Endothelial cell of umbilical vein (primary cell): ENCODE results near the gene RNF151. TPM values are rescaled to one million over a fixed set of nuclear protein-coding genes. Genes with fewer than 3 reads are reported as not detected.

Source experiments
- BruUV-seq: library from RNA; stranded (reverse); fragments of 400-500 nt; replicated peaks from 2 replicates; lab custom pipeline; 2021; lab: Mats Ljungman, UMichigan
- CTCF ChIA-PET: fragments of 300-600, 350-600 bp; sonication (Branson Sonifier 250); formaldehyde crosslinking; loops from one replicate; lab custom pipeline; 2021; ENCODE audit warnings: antibody characterized with exemption, inconsistent platforms; lab: Charles Lee
- POLR2A ChIA-PET: fragments of 300-600, 350-600 bp; sonication (Branson Sonifier 250); formaldehyde crosslinking; loops from one replicate; lab custom pipeline; 2021; ENCODE audit warnings: antibody characterized with exemption, inconsistent platforms; lab: Charles Lee
- DNase-seq: peaks from one replicate; pipeline ENCODE4 v3.0.0-alpha.2; 2011; ENCODE audit warnings: low read depth, low spot score
- FAIRE-seq: peaks from 2 replicates; lab custom pipeline; 2011; peaks lifted over from hg19 to GRCh38; lab: Jason Lieb, UNC
- H2AFZ ChIP-seq: 2 replicates; pipeline ENCODE4 v1.6.0; 2012; ENCODE audit warnings: low read depth, low read length, control low read depth, inconsistent platforms
- H3K27ac ChIP-seq: 2 replicates; pipeline ENCODE4 v1.5.1; 2011; ENCODE audit warnings: low read depth, mild to moderate bottlenecking, control low read depth, low read length, moderate library complexity; ENCODE audit not compliant: insufficient read depth
- H3K27me3 ChIP-seq, 2 experiments: 2 replicates each; pipeline versions ENCODE4 v1.6.0 to v1.6.1; 2011; ENCODE audit warnings: low read length in 2 of 2, mixed read lengths in 1 of 2; ENCODE audit not compliant: control insufficient read depth in 2 of 2, insufficient read depth in 2 of 2
- H3K36me3 ChIP-seq, 2 experiments: 2 replicates in 1 of 2; 3 replicates in 1 of 2; pipeline ENCODE4 v1.5.1; 2011; ENCODE audit warnings: low read length in 2 of 2, mild to moderate bottlenecking in 1 of 2, moderate library complexity in 1 of 2; ENCODE audit not compliant: control insufficient read depth in 2 of 2, insufficient read depth in 2 of 2; ENCODE audit errors: extremely low read depth in 1 of 2
- H3K4me1 ChIP-seq: 3 replicates; pipeline ENCODE4 v1.5.1; 2011; ENCODE audit warnings: mild to moderate bottlenecking, low read length; ENCODE audit not compliant: control insufficient read depth, insufficient read depth; ENCODE audit errors: extremely low read depth
- H3K4me2 ChIP-seq: 2 replicates; pipeline ENCODE4 v1.6.1; 2011; ENCODE audit warnings: low read length, control low read depth, mixed read lengths; ENCODE audit not compliant: insufficient read depth
- H3K4me3 ChIP-seq, 3 experiments: fragments of 200-600 bp in 1 of 3; sonication (generic), shearing (Covaris generic) in 1 of 3; replicated peaks in 1 of 3; 2 replicates each; pipeline ENCODE4 v1.5.1; 2011 to 2016; ENCODE audit warnings: control low read depth in 3 of 3, low read length in 3 of 3, mild to moderate bottlenecking in 2 of 3, inconsistent platforms in 1 of 3, low read depth in 1 of 3, moderate library complexity in 1 of 3; ENCODE audit not compliant: insufficient read depth in 1 of 3
- H3K79me2 ChIP-seq: 2 replicates; pipeline ENCODE4 v1.6.0; 2012; ENCODE audit warnings: low read length, inconsistent platforms; ENCODE audit not compliant: control insufficient read depth, insufficient read depth
- H3K9ac ChIP-seq: replicated peaks from 2 replicates; pipeline ENCODE3; 2011; ENCODE audit warnings: low read length, control low read depth; ENCODE audit not compliant: insufficient read depth; ENCODE audit errors: extremely low read depth
- H3K9me1 ChIP-seq: replicated peaks from 3 replicates; pipeline ENCODE4 v1.6.0; 2011; ENCODE audit warnings: mild to moderate bottlenecking, low read length; ENCODE audit not compliant: control insufficient read depth, insufficient read depth; ENCODE audit errors: extremely low read depth
- H3K9me3 ChIP-seq: replicated peaks from 2 replicates; pipeline ENCODE4 v1.5.1; 2012; ENCODE audit warnings: low read length, inconsistent platforms; ENCODE audit not compliant: control insufficient read depth, insufficient read depth
- H4K20me1 ChIP-seq: replicated peaks from 2 replicates; pipeline ENCODE3; 2011; ENCODE audit warnings: mild to moderate bottlenecking, low read length; ENCODE audit not compliant: control insufficient read depth, insufficient read depth; ENCODE audit errors: extremely low read depth
- EZH2 ChIP-seq: IDR thresholded peaks from 2 replicates; pipeline ENCODE4 v1.6.1; 2012; ENCODE audit warnings: borderline replicate concordance, low read depth, mild to moderate bottlenecking, moderate library complexity, low read length, inconsistent platforms; ENCODE audit not compliant: severe bottlenecking
- FOS ChIP-seq: IDR thresholded peaks from 2 replicates; pipeline ENCODE4 v1.6.1; 2011; ENCODE audit warnings: mild to moderate bottlenecking, low read length, moderate library complexity, borderline replicate concordance; ENCODE audit not compliant: insufficient read depth
- GATA2 ChIP-seq: IDR thresholded peaks from 2 replicates; pipeline ENCODE4 v1.7.0; 2011; ENCODE audit warnings: low read depth, mild to moderate bottlenecking, moderate library complexity, mixed read lengths, low read length; ENCODE audit not compliant: insufficient read length, insufficient read depth
- JUN ChIP-seq: IDR thresholded peaks from 2 replicates; pipeline ENCODE4 v1.6.1; 2011; ENCODE audit warnings: borderline replicate concordance, low read depth; ENCODE audit not compliant: insufficient read length, insufficient read depth
- MYC ChIP-seq: IDR thresholded peaks from one replicate; pipeline ENCODE4 v1.6.1; 2011; ENCODE audit warnings: mild to moderate bottlenecking, low read depth, low read length
- POLR2A ChIP-seq: IDR thresholded peaks from 2 replicates; pipeline ENCODE4 v1.6.1; 2012; ENCODE audit warnings: low read depth, mild to moderate bottlenecking, control low read depth, low read length
- POLR2AphosphoS5 ChIP-seq: IDR thresholded peaks from 2 replicates; pipeline ENCODE4 v1.6.1; 2012; ENCODE audit warnings: low read depth, mild to moderate bottlenecking, control low read depth, low read length, moderate library complexity; ENCODE audit not compliant: insufficient read depth
- dilution Hi-C: fragments of 300-500 bp; cut with MboI; formaldehyde crosslinking; loops from one replicate; pipeline ENCODE4 v1.15.0; 2019; ENCODE audit warnings: low sequenced_read_pairs; ENCODE audit not compliant: extremely low pct_ligation_motif_present
- intact Hi-C: fragments of 100-400 bp; cut with micrococcal nuclease; formaldehyde crosslinking; loops from one replicate; pipeline ENCODE4 v1.10.0; 2022
- polyA plus RNA-seq, 4 experiments: library from polyadenylated mRNA; depleted of rRNA in 3 of 4; stranded (reverse) in 3 of 4; unstranded in 1 of 4; fragments of >200 nt; gene quantifications; 2 replicates each; pipeline versions ENCODE4 v1.2.1 to v1.2.3, GENCODE V29; 2011 to 2012; ENCODE audit warnings: missing spikeins in 1 of 4
- total RNA-seq: library from RNA; stranded (reverse); gene quantifications from 2 replicates; pipeline ENCODE4 v1.2.3, GENCODE V29; 2021
- TF ChIP-seq, protein P1 (sequence below): IDR thresholded peaks from 2 replicates; pipeline ENCODE4 v1.6.1; 2011; ENCODE audit not compliant: insufficient read depth, insufficient read length
- TF ChIP-seq, protein P2 (sequence below), 2 donors: IDR thresholded peaks; 1 replicate in 1 of 2; 2 replicates in 1 of 2; pipeline ENCODE4 v1.5.1; 2011; ENCODE audit warnings: low read length in 2 of 2, mild to moderate bottlenecking in 2 of 2, moderate library complexity in 2 of 2, control low read depth in 1 of 2, inconsistent platforms in 1 of 2, low read depth in 1 of 2; ENCODE audit not compliant: insufficient read depth in 1 of 2; ENCODE audit errors: extremely low read depth in 1 of 2

RNF151 gene
- total and polyA plus RNA-seq, 2 donors (not counting 3 experiments of a cell fraction or from before 2014, with no cell fraction given), result not detected

DNA sequence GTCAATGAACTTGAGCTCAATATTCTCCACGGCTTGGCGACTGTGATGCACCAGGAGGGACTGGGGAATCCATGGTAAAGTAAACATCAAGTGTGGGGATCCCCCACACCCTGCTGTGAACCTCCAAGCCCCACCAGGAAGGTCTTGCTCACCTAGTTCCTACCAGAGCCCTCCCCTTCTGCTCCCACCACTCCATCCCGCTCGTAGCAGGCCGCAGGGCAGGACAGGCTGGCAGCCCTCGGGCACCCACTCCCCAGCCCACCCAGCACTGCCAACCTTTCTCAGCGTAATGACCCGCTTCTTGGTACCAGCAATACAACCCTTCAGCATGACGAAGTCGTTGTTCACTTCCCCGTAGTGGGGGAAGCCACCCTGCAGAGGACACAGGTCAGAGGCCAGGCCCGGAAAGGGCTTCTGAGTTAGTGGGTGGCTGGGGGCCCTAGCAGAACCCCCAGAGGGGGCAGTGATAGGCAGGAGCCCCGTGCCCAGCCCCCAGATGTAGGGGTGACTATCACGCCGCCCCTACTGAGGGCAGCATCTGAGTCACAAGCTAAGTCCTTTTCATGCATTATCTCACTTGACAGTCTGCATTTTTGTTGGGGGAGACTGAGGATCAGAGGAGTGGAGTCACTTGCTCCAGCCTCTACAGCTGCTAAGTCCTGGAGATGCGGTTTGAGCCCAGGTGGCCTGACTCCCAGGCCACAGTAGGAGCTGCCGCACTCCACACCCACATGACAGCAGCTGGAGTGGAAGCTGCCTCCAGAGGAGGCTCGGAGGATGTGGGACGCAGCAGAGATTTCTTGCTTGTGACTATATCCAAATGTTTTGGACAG, 20.9 kb upstream of the RNF151 start:
- no peaks in the 10 kb centered on the region for H3K36me3 ChIP-seq
- POLR2A ChIA-PET, result interaction anchor here (1.7 kb wide), 1 partner anchor 19 kb away, joined by 7 read pairs; the partner anchor contains the start of gene RPS2
- TF ChIP-seq FOS (no peak), GATA2 (no peak), POLR2A (no peak), JUN (no peak), MYC (no peak), POLR2AphosphoS5 (no peak), EZH2 (no peak)
- TF ChIP-seq, protein P1, sequence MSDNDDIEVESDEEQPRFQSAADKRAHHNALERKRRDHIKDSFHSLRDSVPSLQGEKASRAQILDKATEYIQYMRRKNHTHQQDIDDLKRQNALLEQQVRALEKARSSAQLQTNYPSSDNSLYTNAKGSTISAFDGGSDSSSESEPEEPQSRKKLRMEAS, result no peak
- TF ChIP-seq, protein P2, sequence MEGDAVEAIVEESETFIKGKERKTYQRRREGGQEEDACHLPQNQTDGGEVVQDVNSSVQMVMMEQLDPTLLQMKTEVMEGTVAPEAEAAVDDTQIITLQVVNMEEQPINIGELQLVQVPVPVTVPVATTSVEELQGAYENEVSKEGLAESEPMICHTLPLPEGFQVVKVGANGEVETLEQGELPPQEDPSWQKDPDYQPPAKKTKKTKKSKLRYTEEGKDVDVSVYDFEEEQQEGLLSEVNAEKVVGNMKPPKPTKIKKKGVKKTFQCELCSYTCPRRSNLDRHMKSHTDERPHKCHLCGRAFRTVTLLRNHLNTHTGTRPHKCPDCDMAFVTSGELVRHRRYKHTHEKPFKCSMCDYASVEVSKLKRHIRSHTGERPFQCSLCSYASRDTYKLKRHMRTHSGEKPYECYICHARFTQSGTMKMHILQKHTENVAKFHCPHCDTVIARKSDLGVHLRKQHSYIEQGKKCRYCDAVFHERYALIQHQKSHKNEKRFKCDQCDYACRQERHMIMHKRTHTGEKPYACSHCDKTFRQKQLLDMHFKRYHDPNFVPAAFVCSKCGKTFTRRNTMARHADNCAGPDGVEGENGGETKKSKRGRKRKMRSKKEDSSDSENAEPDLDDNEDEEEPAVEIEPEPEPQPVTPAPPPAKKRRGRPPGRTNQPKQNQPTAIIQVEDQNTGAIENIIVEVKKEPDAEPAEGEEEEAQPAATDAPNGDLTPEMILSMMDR (IDR thresholded peaks at IDR 0.05; ENCODE audit: extremely low read depth in 1 of 2, insufficient read depth in 1 of 2, low read depth in 1 of 2, low read length in 2 of 2), result no peak
- no peak overlapping the region for H2AFZ ChIP-seq
- no peaks in the 10 kb centered on the region for H3K9me1 ChIP-seq
- no peak overlapping the region for H3K27ac ChIP-seq
- H3K79me2 ChIP-seq, result no peaks in the 10 kb centered on the region
- peaks cover 12% of the 10 kb centered on the region for H3K4me1 ChIP-seq
- H3K4me2 ChIP-seq, result no peak overlapping the region
- no peak for FAIRE-seq
- H4K20me1 ChIP-seq, result no peaks in the 10 kb centered on the region
- no peaks in the 10 kb centered on the region for H3K27me3 ChIP-seq
- intact Hi-C loops, result no loop called here
- H3K4me3 ChIP-seq, result no peak overlapping the region
- CTCF ChIA-PET, result interaction anchor here (0.6 to 1.8 kb wide), 5 partner anchors 11 to 195 kb away, joined by 4 to 9 read pairs (median 5); no protein-coding TSS in a partner anchor
- no peak for DNase-seq
- no peak overlapping the region for H3K9ac ChIP-seq
- H3K9me3 ChIP-seq, result no peaks in the 10 kb centered on the region
- BruUV-seq, result no TSS peak
- dilution Hi-C loops, result no loop called here
